Eye (tissue), 1 donor: Measurements from ENCODE around the gene AK5.
"Not testable (repeated sequence)": the region's sequence is repeated elsewhere in the genome, so short reads cannot be mapped to it uniquely, and the experiment has no call there.

Experiments used
- DNase-seq: peaks from one replicate; pipeline ENCODE4 v3.0.0-alpha.2; 2015

Gene AK5

DNA sequence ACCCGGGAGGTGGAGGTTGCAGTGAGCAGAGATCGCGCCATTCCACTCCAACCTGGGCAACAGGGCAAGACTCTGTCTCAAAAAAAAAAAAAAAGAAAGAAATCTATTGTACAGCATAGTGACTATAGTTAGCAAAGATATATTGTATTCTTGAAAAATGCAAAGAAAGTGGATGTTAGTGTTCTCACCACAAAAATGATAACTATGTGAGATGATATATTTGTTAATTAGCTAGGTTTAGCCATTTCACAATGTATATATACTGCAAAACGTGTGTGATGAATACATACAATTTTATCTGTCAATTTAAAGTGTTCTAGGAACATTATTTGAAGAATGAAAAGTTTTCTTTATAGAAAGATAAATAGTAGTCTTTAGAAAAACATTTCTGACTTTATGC, 179.9 kb downstream of the AK5 start:
- no peak for DNase-seq

DNA sequence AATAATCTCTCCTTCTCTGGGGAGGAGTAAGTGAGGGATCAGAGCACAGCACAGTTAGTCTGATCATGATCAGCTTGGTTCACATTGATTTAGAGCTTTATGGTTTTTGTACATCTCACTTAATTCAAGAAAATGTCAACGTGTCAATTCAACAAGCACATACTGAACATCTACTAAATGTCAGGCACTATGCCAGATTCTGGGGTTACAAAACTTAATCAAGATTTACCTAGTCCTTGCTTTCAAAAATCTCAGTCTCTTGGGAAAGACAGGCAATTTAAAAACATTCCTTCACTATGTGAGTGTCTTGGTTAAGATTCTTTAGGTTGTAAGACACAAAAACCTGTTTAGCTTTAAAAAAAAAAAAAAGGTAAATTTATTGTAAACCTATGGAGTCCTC, 181.4 kb downstream of the AK5 start:
- no peak for DNase-seq

DNA sequence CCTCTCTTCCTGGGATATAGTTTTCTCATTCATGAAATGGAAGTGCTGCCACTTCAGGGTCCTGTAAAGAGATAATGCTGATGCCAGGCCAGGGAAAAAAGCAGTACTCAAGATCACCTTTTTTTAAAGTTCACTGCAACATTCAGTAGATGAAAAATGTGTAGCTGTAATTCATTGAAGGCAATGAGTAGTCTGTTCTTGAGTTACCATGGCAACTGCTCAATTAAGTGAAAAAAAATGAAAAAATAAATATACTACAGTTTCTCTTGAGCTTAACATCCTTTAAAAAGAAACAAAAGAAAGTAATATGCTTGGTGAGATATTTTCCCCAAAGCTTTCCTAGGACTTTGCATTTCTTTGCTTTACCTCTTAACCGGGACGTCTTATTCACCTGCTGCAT, 183.3 kb downstream of the AK5 start:
- no peak for DNase-seq

DNA sequence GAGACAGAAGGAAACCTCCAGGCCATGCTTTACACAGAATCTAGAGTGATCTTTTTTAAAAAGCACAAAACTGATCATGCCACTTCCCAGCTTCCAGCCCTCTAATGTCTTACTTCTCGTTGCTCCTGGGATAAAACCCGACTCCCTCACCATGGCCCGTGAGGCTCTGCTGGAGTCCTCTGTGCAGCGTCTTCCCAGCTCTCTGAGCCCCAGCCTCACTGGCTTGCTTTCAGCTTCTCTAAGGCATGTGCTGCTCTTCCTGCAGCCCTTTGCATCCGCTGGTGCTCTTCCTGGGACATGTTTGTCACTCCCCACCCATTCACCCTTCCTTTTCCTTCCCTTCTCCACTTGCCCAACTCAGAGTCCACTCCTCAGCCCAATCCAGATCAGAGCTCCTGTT, 184.1 kb downstream of the AK5 start:
- no peak for DNase-seq

DNA sequence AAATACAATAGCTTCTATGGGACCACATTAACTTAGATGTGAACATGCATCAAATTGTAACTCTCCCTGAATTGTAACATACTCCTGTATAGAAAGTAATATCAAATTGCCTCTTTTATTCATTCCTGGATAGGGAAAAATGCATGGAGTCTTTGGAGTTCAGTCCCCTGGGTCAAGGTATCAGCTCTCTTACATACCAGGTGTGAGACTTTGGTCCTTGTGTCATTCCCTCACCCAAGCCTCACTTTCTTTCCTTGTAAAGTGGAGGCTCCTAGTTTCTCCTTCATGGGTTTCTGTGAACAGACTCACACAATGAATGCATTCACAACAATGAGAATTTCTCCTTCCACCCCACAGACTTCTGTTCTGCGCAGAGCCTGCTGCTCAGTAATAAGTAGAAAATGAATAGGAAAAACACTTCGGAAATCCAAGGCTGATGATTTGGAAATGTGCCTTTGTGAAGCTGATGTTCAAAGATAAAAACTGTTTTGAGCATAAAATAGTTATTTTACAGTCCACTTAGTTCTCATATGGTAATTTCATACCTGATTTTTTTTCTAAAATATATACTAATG, 185.3 kb downstream of the AK5 start:
- DNase-seq, result no peak

DNA sequence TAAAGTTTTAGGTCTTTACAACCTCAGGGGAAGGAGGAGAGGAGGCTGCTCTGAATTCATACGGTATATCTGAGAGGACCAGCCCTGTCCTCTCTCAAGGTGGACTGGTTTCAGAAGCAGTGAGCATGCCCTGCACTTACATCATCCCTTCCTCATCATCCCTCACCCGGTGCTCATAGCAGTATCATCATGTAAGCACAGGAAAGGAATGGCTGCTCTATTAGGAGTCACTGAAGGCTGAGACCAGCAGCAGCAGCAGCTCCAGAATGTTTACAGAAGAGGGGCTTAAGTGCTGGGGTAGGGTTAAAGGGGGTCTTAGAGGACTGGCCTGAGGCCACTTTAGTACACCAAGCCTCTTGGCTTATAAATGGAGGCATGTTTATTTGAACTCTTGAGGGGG, 185.9 kb downstream of the AK5 start:
- DNase-seq, result no peak

DNA sequence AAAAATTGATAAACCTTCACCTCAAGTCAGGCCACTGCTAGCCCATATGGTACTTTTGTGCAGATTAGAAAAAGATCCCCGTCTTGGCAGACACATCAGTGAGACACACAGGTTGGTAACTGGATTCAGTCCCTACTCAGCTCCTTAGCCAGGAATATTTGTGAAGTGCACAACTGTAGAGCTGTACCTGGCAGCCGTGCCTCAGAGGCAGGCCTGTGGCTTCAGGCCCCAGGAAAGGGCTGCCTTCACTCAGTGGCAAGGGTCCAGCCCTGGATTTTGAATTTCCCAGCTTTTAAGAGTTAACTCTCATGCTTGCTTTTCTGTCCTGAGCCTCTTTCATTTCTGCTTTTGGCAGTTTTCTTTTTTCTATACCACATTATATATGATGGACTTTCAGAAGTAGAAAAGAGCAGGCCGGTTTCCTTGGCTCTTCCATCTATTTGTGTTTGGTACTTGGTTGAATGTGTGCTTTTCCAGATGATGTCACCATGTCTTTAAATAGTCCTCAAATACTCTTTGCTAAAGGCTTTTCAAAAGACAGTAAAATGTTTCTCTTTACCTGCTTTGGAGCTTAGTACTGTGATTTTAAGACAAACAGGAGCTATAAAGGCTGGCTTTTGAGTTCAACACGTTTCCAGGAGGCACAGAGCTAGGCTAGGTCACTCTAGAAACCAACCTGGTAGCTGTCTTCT, 186.6 kb downstream of the AK5 start:
- DNase-seq, result no peak

DNA sequence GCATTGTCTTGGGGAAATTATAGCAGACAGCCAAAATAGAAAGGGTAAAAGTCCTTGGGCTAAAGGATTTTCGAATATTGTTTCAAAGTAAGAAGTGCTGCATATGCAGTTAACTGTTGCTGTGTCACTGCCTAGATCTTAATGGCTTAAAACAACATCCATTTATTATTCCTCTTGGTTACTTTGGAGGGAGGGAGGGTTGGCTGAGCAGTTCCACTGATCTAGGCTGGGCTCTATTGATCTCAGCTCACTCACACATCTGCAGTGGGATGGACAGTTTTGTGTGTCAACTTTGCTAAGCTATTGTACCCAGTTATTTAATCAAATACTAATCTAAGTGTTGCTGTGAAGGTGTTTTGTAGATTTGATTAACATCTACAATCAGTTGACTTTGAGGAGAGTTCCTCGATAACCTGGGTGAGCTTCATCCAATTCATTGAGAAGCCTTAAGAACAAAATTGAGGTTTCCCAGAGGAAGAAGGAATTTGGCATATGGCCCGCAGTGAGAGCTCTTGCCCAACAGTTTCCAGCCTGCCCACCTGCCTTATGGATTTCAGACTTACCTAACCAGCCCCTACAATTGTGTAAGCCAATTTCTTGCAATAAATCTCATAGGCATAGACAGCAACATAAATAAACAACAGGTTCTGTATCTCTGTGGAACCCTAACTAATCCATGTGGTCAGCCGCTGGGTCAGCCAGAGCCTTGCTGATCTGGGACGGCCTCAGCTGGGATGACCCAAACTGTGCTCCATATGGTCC, 187.3 kb downstream of the AK5 start:
- DNase-seq, result no peak

DNA sequence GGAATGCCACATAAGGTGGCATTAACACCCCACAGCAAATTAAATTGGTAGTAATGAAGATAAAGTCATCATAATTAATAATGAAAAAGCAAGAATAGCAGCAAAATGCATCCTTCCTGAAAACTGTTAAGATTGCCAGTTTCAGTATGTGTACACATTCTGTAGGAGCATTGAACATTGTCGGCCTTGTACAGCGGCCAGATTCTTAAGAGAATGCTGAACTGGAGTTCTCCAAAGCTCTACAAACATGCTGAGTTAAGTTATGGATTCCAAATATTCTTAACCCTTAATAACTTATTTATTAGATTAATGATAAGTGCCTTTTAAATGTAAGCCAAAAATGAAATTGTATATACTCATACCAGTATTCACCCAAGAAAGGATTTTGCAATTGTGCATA, 189.9 kb downstream of the AK5 start:
- no peak for DNase-seq

DNA sequence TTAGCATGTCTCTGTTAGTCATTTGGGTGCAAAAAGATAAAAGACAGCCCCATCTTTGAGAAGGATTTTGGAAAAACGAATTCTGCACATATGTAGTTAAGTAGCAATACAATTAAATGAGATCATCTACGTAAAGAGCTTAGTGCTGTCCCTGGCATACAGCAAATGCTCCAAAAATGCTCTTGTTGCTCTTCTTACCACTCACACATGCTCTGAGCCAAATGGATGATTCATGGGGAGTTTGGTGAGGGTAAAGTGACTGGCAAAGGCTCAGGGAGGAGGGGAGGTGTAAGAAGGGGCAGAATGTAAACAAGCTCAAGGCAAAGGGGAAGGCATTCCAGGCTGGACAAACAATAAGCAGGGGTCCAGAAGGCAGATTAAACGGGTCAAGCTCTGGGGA, 191.9 kb downstream of the AK5 start:
- no peak for DNase-seq

DNA sequence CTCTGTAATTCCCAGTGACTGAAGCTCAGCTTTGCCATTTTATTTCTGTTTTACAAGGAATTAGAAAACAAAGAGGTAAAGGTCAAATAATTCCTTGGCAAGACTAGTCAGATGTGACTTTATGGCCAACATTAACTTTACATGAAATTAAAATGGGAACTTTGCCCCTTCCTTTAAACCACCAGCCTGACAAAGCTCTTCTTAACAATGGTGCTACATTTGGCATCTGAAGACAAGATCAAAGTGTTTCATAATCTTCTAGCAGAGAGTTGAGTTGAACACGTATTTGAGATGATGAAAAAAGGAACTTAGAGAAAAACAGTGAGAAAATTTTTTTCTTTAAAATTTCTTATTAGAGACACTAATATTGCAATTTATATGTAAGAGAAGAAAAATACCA, 193.8 kb downstream of the AK5 start:
- no peak for DNase-seq

DNA sequence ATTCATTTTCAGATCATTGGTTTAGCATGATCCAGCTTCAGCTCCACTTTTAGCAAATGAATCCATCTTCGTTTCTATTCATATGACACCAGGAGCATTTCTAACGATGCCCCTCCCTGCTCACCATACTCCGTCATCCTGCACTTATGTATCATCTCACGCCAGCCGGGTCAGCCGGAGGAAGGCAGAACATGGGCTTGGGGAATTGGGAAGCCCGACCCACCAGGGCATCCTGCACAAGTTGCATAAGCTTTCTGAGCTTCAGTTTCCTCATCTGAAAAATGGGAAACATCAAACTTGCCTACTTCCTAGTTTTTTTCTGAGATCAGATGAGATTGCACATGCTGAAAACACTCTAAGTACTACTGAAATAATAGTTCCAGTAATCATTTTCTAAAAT, 194.7 kb downstream of the AK5 start:
- DNase-seq, result no peak

DNA sequence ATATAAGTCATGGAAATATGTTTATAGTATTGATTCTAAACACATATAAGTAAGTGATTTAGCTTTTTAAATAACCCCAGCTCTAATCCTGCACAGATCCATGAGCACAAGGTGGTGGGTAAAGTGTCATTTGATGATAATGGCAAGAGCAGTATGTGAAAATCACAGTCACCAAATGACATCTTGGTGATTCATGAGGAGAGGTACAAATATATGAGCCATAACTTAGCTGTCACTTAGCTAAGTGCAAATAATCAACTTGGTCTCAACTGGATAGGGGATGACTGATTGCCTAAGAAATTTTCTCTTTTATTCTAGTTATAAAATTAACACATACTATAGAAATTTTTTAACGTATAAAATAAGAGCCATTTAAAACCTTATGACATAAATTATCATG, 202.5 kb downstream of the AK5 start:
- DNase-seq, result no peak

DNA sequence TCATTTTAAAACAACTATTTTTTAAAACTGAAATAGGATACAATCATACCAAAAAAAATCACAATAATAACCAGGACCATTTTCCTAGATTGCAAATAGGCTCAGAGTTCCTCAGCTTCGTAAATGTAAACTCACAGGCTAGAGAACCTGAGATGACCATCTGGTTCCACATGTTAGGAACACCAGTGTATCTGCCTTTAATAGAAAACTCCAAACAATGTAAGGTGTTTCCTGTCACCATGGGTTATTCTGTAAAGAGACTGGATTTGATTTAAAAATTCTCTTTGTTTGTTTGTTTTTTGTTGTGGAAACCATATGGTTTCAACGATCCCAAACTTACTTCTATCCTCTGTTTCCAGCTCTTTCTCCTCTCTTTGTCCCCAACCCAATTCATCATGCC, 203.1 kb downstream of the AK5 start:
- DNase-seq, result no peak

DNA sequence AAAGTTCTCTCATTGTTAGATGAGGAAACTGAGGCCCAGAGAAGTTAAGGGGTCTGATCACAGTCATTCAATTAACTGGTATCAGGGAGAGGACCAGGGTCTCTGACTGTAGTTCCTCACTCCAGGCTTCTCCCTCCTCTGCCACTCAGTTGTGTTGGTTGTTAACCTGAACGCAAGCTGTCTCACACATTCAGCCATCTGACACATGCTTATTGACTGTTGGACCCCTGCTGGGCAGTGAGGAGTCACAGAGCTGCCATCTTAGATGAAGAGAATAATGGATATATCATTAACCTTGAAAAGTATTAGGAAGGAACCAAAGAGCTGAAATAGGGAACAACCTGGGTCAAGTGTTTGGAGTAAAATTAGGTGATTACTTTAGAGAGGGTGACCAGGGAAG, 205.8 kb downstream of the AK5 start:
- DNase-seq, result no peak

DNA sequence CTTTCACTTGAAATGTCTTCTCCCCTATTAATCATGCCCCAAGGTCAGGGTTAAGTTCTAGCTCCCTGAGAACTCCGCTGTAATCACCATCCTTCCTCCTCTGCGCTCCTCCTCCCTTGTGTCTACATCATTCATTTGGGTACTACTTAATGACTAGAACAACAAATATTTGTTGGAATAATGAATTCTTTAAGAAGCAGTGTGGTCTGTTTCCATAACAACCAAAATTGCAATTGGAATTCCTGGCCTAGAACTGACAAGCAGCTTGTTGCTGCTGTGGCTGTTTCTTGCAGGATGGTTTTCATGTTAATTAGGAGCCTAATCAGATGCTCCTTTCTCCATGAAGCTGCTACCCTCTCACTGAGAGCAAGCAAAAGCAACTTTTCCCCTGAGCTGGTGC, 208.1 kb downstream of the AK5 start:
- DNase-seq, result peak; percentile 63

DNA sequence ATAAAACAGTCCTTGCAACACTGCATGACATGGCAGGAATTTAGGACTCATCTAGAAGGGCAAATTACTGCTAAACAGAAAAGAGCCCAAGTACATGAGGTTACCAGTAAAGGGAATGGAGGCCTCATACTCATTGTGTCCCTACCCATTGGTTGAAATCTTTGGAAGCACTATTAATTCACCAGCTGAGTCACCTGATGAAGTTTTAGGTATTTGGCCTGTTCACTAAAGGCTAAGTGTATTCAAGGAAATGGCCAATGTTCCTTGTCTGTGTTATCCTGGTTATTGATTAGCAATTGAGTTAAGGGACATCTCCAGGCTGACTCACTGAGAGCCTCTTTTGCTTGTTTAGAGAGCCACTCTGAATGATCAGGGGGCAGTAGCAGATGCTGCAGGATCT, 212.2 kb downstream of the AK5 start:
- DNase-seq, result peak; percentile 31

DNA sequence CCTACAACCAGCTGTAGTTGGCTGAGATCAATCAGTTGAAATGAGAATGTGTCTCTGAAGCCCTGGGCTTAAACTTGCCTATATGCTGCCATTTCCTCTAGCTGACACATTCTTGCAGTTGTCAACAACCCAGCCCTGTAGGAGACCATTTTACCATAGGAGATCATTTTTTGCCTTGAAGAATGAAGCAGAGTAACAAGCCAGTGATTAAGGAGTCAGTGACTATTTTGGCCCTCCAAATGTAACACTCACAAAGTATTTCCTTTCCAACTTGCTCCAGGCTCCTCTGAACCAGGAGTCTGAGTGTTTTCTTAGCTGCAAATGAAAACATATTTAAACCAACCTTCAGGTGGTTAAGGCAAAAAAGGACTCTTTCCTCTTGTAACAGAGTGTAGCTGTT, 217.1 kb downstream of the AK5 start:
- no peak for DNase-seq

DNA sequence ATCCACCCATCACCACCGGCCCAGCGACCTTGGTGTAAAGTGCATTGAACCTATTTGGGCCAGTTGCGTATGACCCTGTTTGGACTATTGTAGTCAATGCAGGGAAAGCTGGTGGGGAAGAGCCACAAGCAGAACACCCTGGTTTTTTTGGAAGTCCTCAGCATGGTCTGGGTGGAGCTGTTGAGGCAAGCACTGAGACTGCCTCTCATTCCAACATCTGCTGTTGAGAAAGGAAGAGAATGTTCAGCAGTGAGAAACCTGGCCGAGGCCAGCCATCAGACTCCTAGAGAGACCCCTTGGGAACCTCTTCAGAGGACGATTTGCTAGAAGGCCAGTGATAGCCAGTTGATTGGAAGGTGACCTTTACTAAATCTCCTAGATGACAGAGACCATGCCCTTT, 217.6 kb downstream of the AK5 start:
- no peak for DNase-seq

DNA sequence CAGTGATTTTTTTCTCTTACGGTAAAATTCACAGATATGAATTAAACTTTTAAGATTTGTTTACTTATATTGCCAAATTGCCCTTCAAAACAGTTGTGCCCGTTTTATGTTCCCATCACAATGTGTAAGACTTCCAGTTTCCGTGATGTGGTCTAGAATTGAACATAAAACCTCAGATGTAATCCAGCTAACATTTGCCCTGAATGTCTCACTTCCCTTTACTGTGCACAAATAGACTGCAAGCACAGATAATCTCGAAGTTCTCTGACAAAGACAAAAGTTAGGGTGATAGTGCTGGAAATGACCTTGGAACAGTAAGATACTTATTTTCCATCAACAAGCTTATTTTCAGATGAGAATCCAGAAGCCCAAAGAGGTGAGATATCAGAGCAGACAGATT, 223.2 kb downstream of the AK5 start:
- no peak for DNase-seq

DNA sequence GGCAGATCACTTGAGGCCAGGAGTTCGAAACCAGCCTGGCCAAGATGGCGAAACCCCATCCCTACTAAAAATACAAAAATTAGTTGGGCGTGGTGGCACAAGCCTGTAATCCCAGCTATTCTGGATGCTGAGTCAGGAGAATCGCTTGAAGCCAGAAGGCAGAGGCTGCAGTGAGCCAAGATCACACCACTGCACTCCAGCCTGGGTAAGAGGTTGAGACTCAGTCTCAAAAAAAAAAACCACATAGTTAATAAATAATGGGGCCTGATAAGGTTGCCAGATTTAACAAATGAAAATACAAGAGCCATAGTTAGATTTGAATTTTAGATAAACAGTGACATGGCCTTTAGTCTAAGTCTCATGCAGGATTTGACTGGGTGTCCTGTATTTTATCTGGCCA, 225.0 kb downstream of the AK5 start:
- no peak for DNase-seq

DNA sequence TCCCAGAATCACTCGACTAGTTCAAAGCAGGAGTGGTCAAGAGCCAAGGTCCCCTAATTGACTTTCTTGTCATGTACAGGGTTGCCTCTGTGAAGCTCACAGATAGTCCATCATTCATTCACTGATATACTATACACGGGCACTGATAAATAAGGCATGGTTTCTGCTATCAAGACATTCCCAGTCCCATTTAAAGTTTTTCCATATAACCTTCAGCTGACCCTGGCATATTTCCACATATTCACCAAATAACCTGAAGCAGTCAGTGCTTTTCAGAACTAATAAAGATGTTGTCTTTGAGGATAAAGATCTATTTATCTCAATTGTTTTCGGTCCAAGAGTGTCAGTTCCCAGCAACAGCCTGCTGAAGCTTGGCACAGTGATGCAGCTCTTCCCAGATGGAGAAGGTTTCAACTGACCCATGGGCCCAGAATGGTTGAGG, 227.3 kb downstream of the AK5 start:
- DNase-seq, result no peak

DNA sequence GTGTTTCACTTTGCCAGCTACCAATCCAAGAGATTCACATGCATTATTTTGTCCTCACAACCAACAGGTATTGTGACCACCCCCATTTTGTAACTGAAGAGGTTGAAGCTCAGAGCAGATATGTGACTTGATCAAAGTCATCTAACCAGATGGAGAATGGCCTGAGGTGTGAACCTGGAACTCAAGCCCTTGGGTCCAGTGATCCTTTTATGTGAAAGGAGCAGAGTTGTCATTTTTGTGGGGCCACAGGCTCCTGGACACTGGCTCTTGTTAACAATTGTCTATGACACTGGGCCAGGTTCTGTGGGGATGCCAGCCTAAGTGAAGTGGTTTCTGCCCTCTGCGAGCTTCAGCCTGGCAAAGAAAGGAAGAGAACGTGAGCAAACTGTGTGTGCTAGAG, 228.1 kb downstream of the AK5 start:
- no peak for DNase-seq

DNA sequence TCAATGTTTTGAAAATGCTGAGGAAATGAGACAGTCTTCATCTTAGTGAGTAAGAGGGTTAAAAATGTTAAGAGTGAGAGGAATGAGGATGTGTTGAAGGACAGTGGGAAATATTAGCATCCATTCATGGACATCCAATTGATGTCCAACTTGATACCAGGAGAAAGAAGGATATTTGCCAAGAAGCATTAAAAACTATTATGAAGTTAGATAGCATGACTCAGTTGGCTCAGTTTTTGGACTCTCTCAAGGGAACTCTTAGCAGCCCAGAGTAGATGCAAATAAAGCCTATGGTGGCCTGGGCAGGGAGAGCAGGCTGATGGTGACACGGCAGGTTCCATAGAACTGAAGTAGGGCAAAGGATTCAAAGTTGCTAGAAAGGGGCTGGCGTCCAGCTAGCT, 229.6 kb downstream of the AK5 start:
- DNase-seq, result no peak

DNA sequence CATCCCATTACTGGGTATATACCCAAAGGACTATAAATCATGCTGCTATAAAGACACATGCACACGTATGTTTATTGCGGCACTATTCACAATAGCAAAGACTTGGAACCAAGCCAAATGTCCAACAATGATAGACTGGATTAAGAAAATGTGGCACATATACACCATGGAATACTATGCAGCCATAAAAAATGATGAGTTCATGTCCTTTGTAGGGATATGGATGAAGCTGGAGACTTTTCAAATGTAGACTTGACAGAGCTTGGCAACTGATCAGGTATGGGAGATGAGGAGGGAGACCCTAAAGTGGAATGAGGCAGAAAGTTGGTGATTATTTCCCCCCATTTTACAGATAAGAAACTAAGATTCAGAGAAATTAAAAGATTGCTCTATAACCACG, 230.8 kb downstream of the AK5 start:
- DNase-seq, result not testable (repeated sequence)
